ENCODE results near the gene CCDC78. TPM values are rescaled to one million over a fixed set of nuclear protein-coding genes. Genes with fewer than 3 reads are reported as not detected.

Gene CCDC78
- total RNA-seq, 2 experiments from 2014 or later: 4.6 to 5.7 TPM

GRCh38 chr16:678209-678857, 47.9 kb downstream of the CCDC78 start:
- ChIA-PET POLR2A (interaction anchor here (0.5 to 1.4 kb wide), 6 partner anchors 8 to 1310 kb away, joined by 3 to 9 read pairs (median 3); partner anchors contain the start of genes RHOT2 and WDR90), CTCF (interaction anchor here (1.0 to 1.4 kb wide), 2 partner anchors 11 to 29 kb away, joined by 3 to 9 read pairs; partner anchors contain the start of genes RHOT2 and WDR90)
- H3K27me3 Mint-ChIP-seq: peaks cover 7% of the 10 kb centered on the region
- peak overlapping the region; percentile 11 for H3K4me3 Mint-ChIP-seq
- H3K36me3 Mint-ChIP-seq (ENCODE audit: low read depth): peaks cover 19% of the 10 kb centered on the region
- peaks cover 34% of the 10 kb centered on the region for H3K4me1 Mint-ChIP-seq (ENCODE audit: low read depth)
- DNase-seq (no peak), ATAC-seq (no peak)
- no peaks in the 10 kb centered on the region for H3K9me3 Mint-ChIP-seq
- TF ChIP-seq CTCF (IDR thresholded peaks at IDR 0.05): no peak
- H3K27ac Mint-ChIP-seq: no peak overlapping the region
- intact Hi-C loops (cut with micrococcal nuclease): no loop called here

GRCh38 chr16:677316-678190, 48.7 kb downstream of the CCDC78 start:
- H3K27ac Mint-ChIP-seq: no peak overlapping the region
- ATAC-seq (no peak), DNase-seq (no peak)
- H3K27me3 Mint-ChIP-seq: peaks cover 7% of the 10 kb centered on the region
- H3K9me3 Mint-ChIP-seq: no peaks in the 10 kb centered on the region
- ChIA-PET CTCF (interaction anchor here (0.8 to 1.1 kb wide), 2 partner anchors 10 to 29 kb away, joined by 3 read pairs; partner anchors contain the start of gene RHOT2), POLR2A (no interaction called here)
- intact Hi-C loops (cut with micrococcal nuclease): no loop called here
- H3K4me1 Mint-ChIP-seq (ENCODE audit: low read depth): peaks cover 26% of the 10 kb centered on the region
- TF ChIP-seq CTCF (IDR thresholded peaks at IDR 0.05): no peak
- peaks cover 16% of the 10 kb centered on the region for H3K36me3 Mint-ChIP-seq (ENCODE audit: low read depth)
- H3K4me3 Mint-ChIP-seq: no peak overlapping the region

GRCh38 chr16:676913-677312, 49.3 kb downstream of the CCDC78 start:
- no peak overlapping the region for H3K27ac Mint-ChIP-seq
- peaks cover 21% of the 10 kb centered on the region for H3K4me1 Mint-ChIP-seq (ENCODE audit: low read depth)
- no peak for TF ChIP-seq CTCF (IDR thresholded peaks at IDR 0.05)
- ChIA-PET CTCF (interaction anchor here (0.8 to 1.1 kb wide), 2 partner anchors 9 to 29 kb away, joined by 3 read pairs; partner anchors contain the start of gene RHOT2), POLR2A (interaction anchor here (1.6 to 1.9 kb wide), 2 partner anchors 13 to 28 kb away, joined by 8 read pairs; partner anchors contain the start of genes WDR24 and WDR90)
- DNase-seq (no peak), ATAC-seq (no peak)
- H3K27me3 Mint-ChIP-seq: peaks cover 7% of the 10 kb centered on the region
- peaks cover 12% of the 10 kb centered on the region for H3K36me3 Mint-ChIP-seq (ENCODE audit: low read depth)
- H3K9me3 Mint-ChIP-seq: no peaks in the 10 kb centered on the region
- intact Hi-C loops (cut with micrococcal nuclease): no loop called here
- H3K4me3 Mint-ChIP-seq: no peak overlapping the region

GRCh38 chr16:676565-676902, 49.7 kb downstream of the CCDC78 start:
- CTCF ChIA-PET: interaction anchor here (1.1 to 1.7 kb wide), 3 partner anchors 9 to 29 kb away, joined by 3 read pairs; partner anchors contain the start of gene RHOT2
- Mint-ChIP-seq H3K4me1 (ENCODE audit: low read depth) (peaks cover 17% of the 10 kb centered on the region), H3K4me3 (no peak overlapping the region), H3K27ac (no peak overlapping the region), H3K27me3 (peaks cover 7% of the 10 kb centered on the region), H3K9me3 (no peaks in the 10 kb centered on the region), H3K36me3 (ENCODE audit: low read depth) (peaks cover 8% of the 10 kb centered on the region)
- POLR2A ChIA-PET: interaction anchor here (1.0 to 1.9 kb wide), 4 partner anchors 13 to 119 kb away, joined by 3 to 8 read pairs (median 6); partner anchors contain the start of genes WDR24 and WDR90
- DNase-seq (no peak), ATAC-seq (no peak)
- TF ChIP-seq CTCF (IDR thresholded peaks at IDR 0.05): no peak
- intact Hi-C loops (cut with micrococcal nuclease): no loop called here

All from activated CD8-positive, alpha-beta T cell treated with anti-CD3 and anti-CD28 coated beads for 36 hours (primary cell).